Posterior vena cava (tissue), 2 donors: ENCODE results near the gene CDKAL1. TPM values are rescaled to one million over a fixed set of nuclear protein-coding genes. Genes with fewer than 3 reads are reported as not detected.

Experiments used
- DNase-seq: peaks from one replicate; pipeline ENCODE4 v3.0.0-alpha.2; 2020; ENCODE audit warnings: low spot score
- intact Hi-C, 2 donors: fragments of 100-400 bp; cut with DNase I; formaldehyde crosslinking; loops; one replicate each; pipeline versions ENCODE4 v1.14.1 to v1.14.2; 2022 to 2023
- total RNA-seq, 2 donors: library from RNA; stranded (reverse); fragmentation: NEBNext Ultra II Directional; extraction: Animal tissue kit (Norgen Biotek cat#: 25700); gene quantifications; one replicate each; pipeline ENCODE4 v1.2.1, GENCODE V29; 2021
- donor health status: DM: yes; HTN: yes; CAD: no.
- donor health status: DM: yes; HTN: yes; CAD: no.

CDKAL1 gene
- total RNA-seq, 2 donors from 2014 or later: 13.1 TPM

- intact Hi-C loops: no loop called here
- DNase-seq: no peak
These were observed 302.9 kb downstream of the CDKAL1 start for GRCh38 chr6:20837189-20837588.

- no peak for DNase-seq
- intact Hi-C loops: no loop called here
These were observed 303.9 kb downstream of the CDKAL1 start for GRCh38 chr6:20838113-20838512.

GRCh38 chr6:20839630-20840029 is 305.4 kb downstream of the CDKAL1 start:
- DNase-seq: no peak
- intact Hi-C loops: no loop called here

GRCh38 chr6:20840675-20841074 is 306.4 kb downstream of the CDKAL1 start:
- intact Hi-C loops: no loop called here
- DNase-seq: no peak

- intact Hi-C loops: no loop called here
- DNase-seq: no peak
These were observed 307.5 kb downstream of the CDKAL1 start for GRCh38 chr6:20841806-20842205.

GRCh38 chr6:20845592-20845991 is 311.3 kb downstream of the CDKAL1 start:
- no peak for DNase-seq
- intact Hi-C loops: no loop called here

GRCh38 chr6:20846602-20847028 is 312.4 kb downstream of the CDKAL1 start:
- no peak for DNase-seq
- intact Hi-C loops: no loop called here

- DNase-seq: no peak
- intact Hi-C loops: no loop called here
These were observed 313.6 kb downstream of the CDKAL1 start for GRCh38 chr6:20847904-20848303.

- intact Hi-C loops: no loop called here
- no peak for DNase-seq
These were observed 316.6 kb downstream of the CDKAL1 start for GRCh38 chr6:20850686-20851416.

- intact Hi-C loops: no loop called here
- DNase-seq: no peak
These were observed 317.5 kb downstream of the CDKAL1 start for GRCh38 chr6:20851795-20852194.

GRCh38 chr6:20853828-20854227 is 319.6 kb downstream of the CDKAL1 start:
- intact Hi-C loops: no loop called here
- DNase-seq: no peak

- intact Hi-C loops: no loop called here
- no peak for DNase-seq
These were observed 322.5 kb downstream of the CDKAL1 start for GRCh38 chr6:20856681-20857288.

GRCh38 chr6:20861481-20861880 is 327.2 kb downstream of the CDKAL1 start:
- DNase-seq: no peak
- intact Hi-C loops: no loop called here

GRCh38 chr6:20866036-20866435 is 331.8 kb downstream of the CDKAL1 start:
- intact Hi-C loops: no loop called here

GRCh38 chr6:20866935-20867703 is 332.9 kb downstream of the CDKAL1 start:
- intact Hi-C loops: no loop called here
- no peak for DNase-seq

More at GRCh38 chr6:20866036-20866435, 331.8 kb downstream of the CDKAL1 start:
- no peak for DNase-seq

- intact Hi-C loops: no loop called here
- no peak for DNase-seq
These were observed 334.3 kb downstream of the CDKAL1 start for GRCh38 chr6:20868397-20869096.

GRCh38 chr6:20870021-20870420 is 335.8 kb downstream of the CDKAL1 start:
- no peak for DNase-seq
- intact Hi-C loops: no loop called here

GRCh38 chr6:20870493-20870892 is 336.2 kb downstream of the CDKAL1 start:
- intact Hi-C loops: no loop called here
- no peak for DNase-seq

- no peak for DNase-seq
- intact Hi-C loops: no loop called here
These were observed 339.4 kb downstream of the CDKAL1 start for GRCh38 chr6:20873425-20874190.
